ENCODE results near the gene PPM1G. TPM values are rescaled to one million over a fixed set of nuclear protein-coding genes. Genes with fewer than 3 reads are reported as not detected.
"Not testable (repeated sequence)": the region's sequence is repeated elsewhere in the genome, so short reads cannot be mapped to it uniquely, and the experiment has no call there.

Gene PPM1G
- total and polyA plus RNA-seq, 2 experiments from 2014 or later = 72.4 to 81.5 TPM

DNA sequence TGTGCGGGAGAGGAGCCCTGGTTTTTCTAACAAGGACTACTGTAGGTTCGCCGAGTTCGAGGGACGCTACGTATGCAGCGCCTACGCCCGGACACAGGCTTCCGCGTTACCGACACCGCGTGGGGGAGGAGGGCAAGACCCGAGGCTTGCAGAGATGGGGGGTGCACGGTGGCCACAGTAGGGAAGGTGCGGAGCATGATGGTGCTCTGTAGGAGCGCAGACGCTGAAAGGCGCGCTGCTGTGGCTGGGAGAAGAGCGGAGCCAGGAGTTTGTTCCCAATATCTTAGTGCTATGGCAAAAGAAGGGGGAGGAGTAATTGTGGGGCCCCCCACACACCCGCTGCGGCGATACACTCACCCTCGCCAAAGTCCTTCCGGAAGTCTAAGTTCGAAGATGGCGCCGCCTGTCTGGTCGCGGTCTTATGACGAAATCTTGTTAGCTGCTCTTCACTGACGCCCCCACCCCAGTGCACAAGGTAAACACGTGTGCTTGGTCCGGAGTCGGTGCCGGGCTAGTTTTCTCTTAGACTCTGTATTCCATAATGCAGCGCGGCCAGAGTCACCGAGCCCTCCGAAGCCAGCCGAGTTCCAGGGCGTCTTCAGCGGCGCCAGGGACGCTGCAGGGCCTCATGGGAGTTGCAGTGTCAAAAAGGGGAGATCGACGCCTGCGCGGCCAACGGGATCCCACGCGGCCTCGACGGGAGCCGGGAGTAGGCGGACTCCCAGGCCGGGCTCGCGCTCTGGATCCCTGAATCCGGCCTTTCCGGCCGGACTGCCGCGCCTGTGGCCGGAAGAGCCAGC, 52.8 kb downstream of the PPM1G start, which contains the start of gene GTF3C2:
TSS of gene GTF3C2 (minus strand) at position 383 of the 800 bp plus-strand sequence. CDS start 13,210 bp downstream, outside the sequence.
- H3K4me3 ChIP-seq = peak within 1 kb of the TSS; percentile 84
- peak within 1 kb of the TSS; percentile 81 for H2AFZ ChIP-seq
- no peaks in the 10 kb centered on the region for H3K36me3 ChIP-seq (ENCODE audit: low read depth)
- TF ChIP-seq EZH2 (IDR thresholded peaks at IDR 0.05; ENCODE audit: insufficient read depth, poor library complexity, severe bottlenecking) (no peak), EZH2phosphoT487 (IDR thresholded peaks at IDR 0.05; ENCODE audit: insufficient read depth, low read depth) (no peak)
- H3F3A ChIP-seq (ENCODE audit: insufficient read depth) = no peaks in the 10 kb centered on the region; the same call in 1 of the 2 replicates
- peak; percentile 98 for DNase-seq
- H3K9me3 ChIP-seq (ENCODE audit: low read depth) = no peaks in the 10 kb centered on the region
- in situ Hi-C loops (cut with MboI) = no loop called here
- H3K79me2 ChIP-seq (ENCODE audit: insufficient read depth) = peaks cover 75% of the 10 kb centered on the region
- H3K4me2 ChIP-seq (ENCODE audit: unreplicated experiment) = peak within 1 kb of the TSS; percentile 93
- H3K4me1 ChIP-seq (ENCODE audit: insufficient read depth) = peaks cover 29% of the 10 kb centered on the region
- H4K20me1 ChIP-seq (ENCODE audit: insufficient read depth) = no peaks in the 10 kb centered on the region
- peak within 1 kb of the TSS; percentile 88 for H3K27ac ChIP-seq
- H3K27me3 ChIP-seq (replicated peaks; ENCODE audit: insufficient read depth) = no peaks in the 10 kb centered on the region
- no peaks in the 10 kb centered on the region for H3K9me2 ChIP-seq (ENCODE audit: insufficient read depth)
- 1% methylated on average over 66 to 67 of the region's 67 CpGs for WGBS, 2 experiments (ENCODE audit: low coverage in 1 of 2, low lambda C conversion rate in 2 of 2, missing lambda C conversion rate in 2 of 2)
- H3K9ac ChIP-seq = peak within 1 kb of the TSS; percentile 96

DNA sequence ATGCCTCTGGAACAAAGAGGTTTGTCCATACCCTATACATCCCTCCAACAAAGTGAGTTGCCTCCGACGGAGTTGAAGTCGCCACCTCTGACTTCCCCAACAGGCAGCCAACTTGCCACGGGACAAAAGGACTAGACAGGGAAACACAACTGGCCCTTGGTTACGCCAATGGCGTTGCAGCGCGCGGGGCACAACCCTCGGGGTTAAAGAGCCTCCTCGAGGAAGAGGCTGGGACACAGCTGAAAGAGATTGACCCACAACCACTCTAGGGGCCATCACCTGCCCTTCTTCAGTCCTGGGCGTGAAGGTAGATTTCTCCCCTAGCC, 53.4 kb downstream of the PPM1G start:
- in situ Hi-C loops (cut with MboI) = no loop called here
- DNase-seq = peak; percentile 79
- Histone ChIP-seq H3K9me3 (ENCODE audit: low read depth) (no peaks in the 10 kb centered on the region), H3K4me2 (ENCODE audit: unreplicated experiment) (peak overlapping the region; percentile 93), H3K9me2 (ENCODE audit: insufficient read depth) (no peaks in the 10 kb centered on the region), H4K20me1 (ENCODE audit: insufficient read depth) (no peaks in the 10 kb centered on the region), H3K9ac (peak overlapping the region; percentile 96), H3K27ac (peak overlapping the region; percentile 88), H3K36me3 (ENCODE audit: low read depth) (no peaks in the 10 kb centered on the region), H2AFZ (peak overlapping the region; percentile 81), H3K4me3 (peak overlapping the region; percentile 84), H3F3A (ENCODE audit: insufficient read depth) (no peaks in the 10 kb centered on the region; the same call in 1 of the 2 replicates), H3K79me2 (ENCODE audit: insufficient read depth) (peaks cover 76% of the 10 kb centered on the region), H3K4me1 (ENCODE audit: insufficient read depth) (peaks cover 29% of the 10 kb centered on the region), H3K27me3 (replicated peaks; ENCODE audit: insufficient read depth) (no peaks in the 10 kb centered on the region)
- TF ChIP-seq EZH2phosphoT487 (IDR thresholded peaks at IDR 0.05; ENCODE audit: insufficient read depth, low read depth) (no peak), EZH2 (IDR thresholded peaks at IDR 0.05; ENCODE audit: insufficient read depth, poor library complexity, severe bottlenecking) (no peak)
- WGBS, 2 experiments (ENCODE audit: low coverage in 1 of 2, low lambda C conversion rate in 2 of 2, missing lambda C conversion rate in 2 of 2) = 1 to 2% methylated on average over 12 of the region's 12 CpGs

DNA sequence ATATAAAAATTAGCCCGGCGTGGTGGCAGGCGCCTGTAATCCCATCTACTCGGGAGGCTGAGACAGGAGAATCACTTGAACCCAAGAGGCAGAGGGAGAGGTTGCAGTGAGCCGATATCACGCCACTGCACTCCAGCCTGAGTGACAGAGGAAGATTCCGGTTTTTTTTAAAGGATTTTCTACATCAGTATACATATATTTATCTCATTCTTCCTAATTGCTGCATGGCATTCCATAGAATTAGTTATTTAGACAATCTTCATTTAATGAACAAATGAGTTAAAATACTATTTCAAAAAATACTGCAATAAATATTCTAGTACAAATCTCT, 54.8 kb downstream of the PPM1G start:
- H4K20me1 ChIP-seq (ENCODE audit: insufficient read depth) = no peaks in the 10 kb centered on the region
- in situ Hi-C loops (cut with MboI) = no loop called here
- no peaks in the 10 kb centered on the region for H3K9me2 ChIP-seq (ENCODE audit: insufficient read depth)
- H3K9me3 ChIP-seq (ENCODE audit: low read depth) = no peaks in the 10 kb centered on the region
- no peak overlapping the region for H2AFZ ChIP-seq
- no peaks in the 10 kb centered on the region; the same call in 1 of the 2 replicates for H3F3A ChIP-seq (ENCODE audit: insufficient read depth)
- H3K36me3 ChIP-seq (ENCODE audit: low read depth) = no peaks in the 10 kb centered on the region
- no peak for DNase-seq
- H3K79me2 ChIP-seq (ENCODE audit: insufficient read depth) = peaks cover 82% of the 10 kb centered on the region
- no peak for TF ChIP-seq EZH2phosphoT487 (IDR thresholded peaks at IDR 0.05; ENCODE audit: insufficient read depth, low read depth)
- H3K4me1 ChIP-seq (ENCODE audit: insufficient read depth) = peaks cover 29% of the 10 kb centered on the region
- H3K27me3 ChIP-seq (replicated peaks; ENCODE audit: insufficient read depth) = no peaks in the 10 kb centered on the region
- WGBS, 2 experiments (ENCODE audit: low coverage in 1 of 2, low lambda C conversion rate in 2 of 2, missing lambda C conversion rate in 2 of 2) = 87 to 88% methylated on average over 7 of the region's 7 CpGs
- H3K4me2 ChIP-seq (ENCODE audit: unreplicated experiment) = no peak overlapping the region
- H3K9ac ChIP-seq = no peak overlapping the region
- peak overlapping the region; percentile 34; the same call in 1 of the 2 replicates for H3K27ac ChIP-seq
- no peak overlapping the region for H3K4me3 ChIP-seq

DNA sequence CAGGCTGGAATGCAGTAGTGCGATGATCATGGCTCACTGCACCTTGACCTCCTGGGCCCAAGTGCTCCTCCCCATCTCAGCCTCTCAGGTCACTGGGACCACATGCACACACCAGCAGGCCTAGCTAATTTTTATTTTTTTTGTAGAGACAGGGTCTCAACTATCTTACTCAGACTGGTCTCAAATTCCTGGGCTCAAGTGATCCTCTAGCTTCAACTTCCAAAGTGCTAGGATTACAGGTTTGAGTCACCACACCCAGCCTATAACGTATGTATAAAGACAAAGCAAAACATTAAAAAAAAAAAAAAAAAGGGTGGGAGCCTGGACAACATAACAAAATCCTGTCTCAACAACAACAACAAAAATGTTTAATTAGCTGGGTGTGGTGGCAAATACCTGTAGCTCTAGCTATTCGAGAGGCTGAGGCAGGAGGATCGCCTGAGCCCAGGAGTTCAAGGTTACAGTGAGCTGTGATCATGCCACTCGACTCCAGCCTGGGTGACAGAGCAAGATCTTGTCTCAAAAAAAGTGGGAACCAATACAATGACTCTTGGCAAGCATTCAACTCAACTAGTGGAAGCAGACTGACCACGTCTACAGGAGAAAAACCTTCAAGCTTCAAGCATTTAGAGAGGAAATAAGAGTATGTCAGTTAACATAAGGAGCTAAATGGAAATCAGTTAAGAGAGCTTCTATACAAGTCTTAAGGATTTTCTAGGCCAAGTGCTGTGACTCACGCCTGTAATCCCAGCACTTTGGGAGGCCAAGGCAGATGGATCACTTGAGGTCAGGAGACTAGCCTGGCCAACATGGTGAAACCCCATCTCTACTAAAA, 55.4 kb downstream of the PPM1G start:
- Histone ChIP-seq H3K36me3 (ENCODE audit: low read depth) (no peaks in the 10 kb centered on the region), H3K27ac (peak overlapping the region; percentile 34; the same call in 1 of the 2 replicates), H3K4me1 (ENCODE audit: insufficient read depth) (peaks cover 29% of the 10 kb centered on the region), H2AFZ (no peak overlapping the region), H3K79me2 (ENCODE audit: insufficient read depth) (peaks cover 88% of the 10 kb centered on the region), H3F3A (ENCODE audit: insufficient read depth) (no peaks in the 10 kb centered on the region; the same call in 1 of the 2 replicates), H3K4me3 (no peak overlapping the region), H3K9ac (no peak overlapping the region; the same call in 1 of the 2 replicates), H3K4me2 (ENCODE audit: unreplicated experiment) (no peak overlapping the region), H3K27me3 (replicated peaks; ENCODE audit: insufficient read depth) (no peaks in the 10 kb centered on the region), H4K20me1 (ENCODE audit: insufficient read depth) (no peaks in the 10 kb centered on the region), H3K9me3 (ENCODE audit: low read depth) (no peaks in the 10 kb centered on the region), H3K9me2 (ENCODE audit: insufficient read depth) (no peaks in the 10 kb centered on the region)
- 94 to 96% methylated on average over 7 of the region's 7 CpGs for WGBS, 2 experiments (ENCODE audit: low coverage in 1 of 2, low lambda C conversion rate in 2 of 2, missing lambda C conversion rate in 2 of 2)
- peak; percentile 59 for DNase-seq
- TF ChIP-seq EZH2 (IDR thresholded peaks at IDR 0.05; ENCODE audit: insufficient read depth, poor library complexity, severe bottlenecking) = no peak
- TF ChIP-seq EZH2phosphoT487 (IDR thresholded peaks at IDR 0.05; ENCODE audit: insufficient read depth, low read depth) = no peak
- in situ Hi-C loops (cut with MboI) = no loop called here

DNA sequence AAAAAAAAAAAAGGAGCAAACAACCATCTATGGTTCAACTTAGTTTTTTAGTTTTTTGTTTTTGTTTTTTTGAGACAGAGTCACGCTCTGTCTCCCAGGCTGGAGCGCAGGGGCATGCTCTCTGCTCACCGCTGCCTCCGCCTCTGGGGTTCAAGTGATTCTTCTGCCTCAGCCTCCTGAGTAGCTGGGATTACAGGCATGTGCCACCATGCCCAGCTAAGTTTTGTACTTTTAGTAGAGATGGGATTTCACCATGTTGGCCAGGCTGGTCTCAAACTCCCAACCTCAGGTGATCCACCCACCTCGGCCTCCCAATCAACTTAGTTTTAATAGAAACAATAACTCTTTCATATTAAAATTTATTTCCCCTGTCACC, 56.0 kb downstream of the PPM1G start:
- H3F3A ChIP-seq (ENCODE audit: insufficient read depth); H3K36me3 ChIP-seq (ENCODE audit: low read depth); H3K9me2 ChIP-seq (ENCODE audit: insufficient read depth); H3K27me3 ChIP-seq (replicated peaks; ENCODE audit: insufficient read depth); H3K27ac ChIP-seq; H3K9me3 ChIP-seq (ENCODE audit: low read depth); in situ Hi-C loops (cut with MboI); H4K20me1 ChIP-seq (ENCODE audit: insufficient read depth); H2AFZ ChIP-seq; DNase-seq; H3K4me3 ChIP-seq; H3K9ac ChIP-seq; H3K4me2 ChIP-seq (ENCODE audit: unreplicated experiment): not testable (repeated sequence)
- H3K4me1 ChIP-seq (ENCODE audit: insufficient read depth) = peaks cover 27% of the 10 kb centered on the region
- WGBS, 2 experiments (ENCODE audit: low coverage in 1 of 2, low lambda C conversion rate in 2 of 2, missing lambda C conversion rate in 2 of 2) = 98 to 99% methylated on average over 5 of the region's 5 CpGs
- H3K79me2 ChIP-seq (ENCODE audit: insufficient read depth) = peaks cover 91% of the 10 kb centered on the region
